SU-DHL-6 (cell line): Measurements from ENCODE around the gene FLT3LG.
"Not testable (repeated sequence)": the region's sequence is repeated elsewhere in the genome, so short reads cannot be mapped to it uniquely, and the experiment has no call there.

Experiments used
- H2AFZ ChIP-seq: fragments of 200-600 bp; sonication (generic); 2 replicates; pipeline ENCODE4 v1.6.1; 2014; ENCODE audit warnings: low read depth, mild to moderate bottlenecking, moderate library complexity, mixed read lengths, antibody characterized with exemption, low read length; ENCODE audit not compliant: severe bottlenecking
- H3F3A ChIP-seq: fragments of 200-600 bp; shearing (Covaris generic); 2 replicates; pipeline ENCODE4 v1.6.0; 2016; ENCODE audit warnings: antibody characterized with exemption, mild to moderate bottlenecking; ENCODE audit not compliant: insufficient read depth
- H3K27ac ChIP-seq: fragments of 200-600 bp; sonication (generic); 2 replicates; pipeline ENCODE4 v1.5.1; 2016; ENCODE audit warnings: low read depth, mild to moderate bottlenecking, low read length, moderate library complexity, mixed read lengths
- H3K27me3 ChIP-seq: fragments of 200-600 bp; sonication (generic), shearing (Covaris generic); 2 replicates; pipeline ENCODE4 v1.6.0; 2014; ENCODE audit warnings: mild to moderate bottlenecking, low read length
- H3K36me3 ChIP-seq: fragments of 200-600 bp; sonication (generic); 2 replicates; pipeline ENCODE4 v1.6.1; 2014; ENCODE audit warnings: mild to moderate bottlenecking, low read length, mixed read lengths
- H3K4me2 ChIP-seq: fragments of 300-600, 200-600 bp; shearing (Covaris generic), sonication (generic); 2 replicates; pipeline ENCODE4 v1.6.0; 2014; ENCODE audit warnings: low read length, low read depth, mild to moderate bottlenecking; ENCODE audit not compliant: poor library complexity, severe bottlenecking
- H3K4me3 ChIP-seq: fragments of 200-600 bp; sonication (generic); 2 replicates; pipeline ENCODE4 v1.5.1; 2014; ENCODE audit warnings: antibody characterized with exemption, low read length, mild to moderate bottlenecking, mixed read lengths; ENCODE audit not compliant: insufficient read depth, poor library complexity, severe bottlenecking
- H3K79me2 ChIP-seq: fragments of 200-600 bp; sonication (generic); 2 replicates; pipeline ENCODE4 v1.6.1; 2014; ENCODE audit warnings: mild to moderate bottlenecking, low read length, moderate library complexity; ENCODE audit not compliant: insufficient read depth
- H3K9ac ChIP-seq: fragments of 200-600 bp; sonication (generic); 2 replicates; pipeline ENCODE4 v1.7.0; 2014; ENCODE audit warnings: mild to moderate bottlenecking, low read length
- H3K9me2 ChIP-seq: fragments of 200-600 bp; sonication (generic); replicated peaks from 2 replicates; pipeline ENCODE4 v1.6.1; 2014; ENCODE audit warnings: low read length; ENCODE audit not compliant: insufficient read depth
- H3K9me3 ChIP-seq: fragments of 200-600 bp; sonication (generic); 2 replicates; pipeline ENCODE4 v1.6.1; 2014; ENCODE audit warnings: low read length, mixed read lengths; ENCODE audit not compliant: insufficient read depth
- H4K20me1 ChIP-seq: fragments of 200-600 bp; sonication (generic); 2 replicates; pipeline ENCODE4 v1.6.1; 2014; ENCODE audit warnings: low read depth, mild to moderate bottlenecking, antibody characterized with exemption, low read length, moderate library complexity, mixed read lengths
- CTCF ChIP-seq: fragments of 200-600 bp; sonication (generic); IDR thresholded peaks from one replicate; pipeline ENCODE4 v1.5.1; 2017; ENCODE audit warnings: antibody characterized with exemption, mild to moderate bottlenecking, low read length, moderate library complexity; ENCODE audit not compliant: insufficient read depth, poor library complexity, severe bottlenecking
- EZH2phosphoT487 ChIP-seq: fragments of 200-600 bp; sonication (generic), shearing (Covaris generic); conservative IDR thresholded peaks from 2 replicates; pipeline ENCODE4 v1.6.1; 2018; ENCODE audit warnings: mild to moderate bottlenecking, antibody characterized with exemption, low read length, moderate library complexity, mixed read lengths

FLT3LG gene

DNA sequence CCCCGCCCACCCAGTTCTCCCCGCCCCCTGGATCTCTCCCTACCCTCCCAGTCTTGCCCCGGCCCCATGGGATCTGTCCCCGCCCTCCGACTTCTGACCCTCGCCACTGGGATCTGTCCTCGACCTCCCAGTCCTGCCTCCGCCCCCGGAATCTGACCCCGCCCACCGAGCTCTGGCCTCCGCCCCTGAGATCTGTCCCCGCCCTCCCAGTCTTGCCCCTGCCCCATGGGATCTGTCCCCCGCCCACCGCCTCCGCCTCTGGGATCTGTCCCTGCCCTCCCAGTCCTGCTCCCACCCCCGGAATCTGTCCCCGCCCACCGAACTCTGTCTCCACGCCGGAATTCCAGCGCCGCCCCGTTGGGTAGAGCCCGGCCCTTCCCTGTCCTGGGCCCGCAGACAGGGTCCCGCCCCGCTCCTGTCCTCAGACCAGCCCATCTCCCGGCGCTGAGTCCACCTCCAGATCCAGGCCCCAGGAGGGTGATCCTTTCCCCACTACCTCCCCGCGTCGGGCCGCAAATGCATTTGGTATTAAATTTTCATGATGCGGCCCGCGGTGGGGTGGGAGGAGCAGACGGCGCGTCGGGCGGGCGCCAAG is 31.1 kb upstream of the FLT3LG start:
- H3K9ac ChIP-seq: peak overlapping the region; percentile 77

GRCh38 chr19:49443366-49444099 is 30.5 kb upstream of the FLT3LG start:
- H4K20me1 ChIP-seq: no peaks in the 10 kb centered on the region
- no peaks in the 10 kb centered on the region for H3K27me3 ChIP-seq
- H3K27ac ChIP-seq: peak overlapping the region; percentile 52
- no peaks in the 10 kb centered on the region for H3K36me3 ChIP-seq
- peak overlapping the region; percentile 77 for H3K9ac ChIP-seq
- H3K9me3 ChIP-seq: no peaks in the 10 kb centered on the region
- no peaks in the 10 kb centered on the region for H3K79me2 ChIP-seq
- TF ChIP-seq CTCF (peak; percentile 90), EZH2phosphoT487 (no peak)
- H3K4me3 ChIP-seq: peak overlapping the region; percentile 74
- H3F3A ChIP-seq: 0 out of 2 replicates have a peak, but pooled peaks cover 5% of the 10 kb centered on the region
- peak overlapping the region; percentile 81 for H3K4me2 ChIP-seq
- no peaks in the 10 kb centered on the region for H3K9me2 ChIP-seq
- H2AFZ ChIP-seq: peak overlapping the region; percentile 99

More for the DNA sequence above, 31.1 kb upstream of the FLT3LG start:
- Histone ChIP-seq H3K9me2 (no peaks in the 10 kb centered on the region), H3K4me3 (peak overlapping the region; percentile 74), H2AFZ (peak overlapping the region; percentile 99), H3F3A (0 out of 2 replicates have a peak, but pooled peaks cover 5% of the 10 kb centered on the region), H3K36me3 (no peaks in the 10 kb centered on the region), H3K79me2 (no peaks in the 10 kb centered on the region), H3K9me3 (no peaks in the 10 kb centered on the region), H3K27me3 (no peaks in the 10 kb centered on the region), H3K27ac (peak overlapping the region; percentile 52), H4K20me1 (no peaks in the 10 kb centered on the region), H3K4me2 (peak overlapping the region; percentile 81)
- TF ChIP-seq CTCF (no peak), EZH2phosphoT487 (no peak)

GRCh38 chr19:49444100-49444700 is 29.8 kb upstream of the FLT3LG start:
- not testable (repeated sequence) for H2AFZ ChIP-seq, H4K20me1 ChIP-seq, H3F3A ChIP-seq, H3K4me3 ChIP-seq, H3K79me2 ChIP-seq, H3K9me3 ChIP-seq, H3K27me3 ChIP-seq, H3K27ac ChIP-seq, H3K9me2 ChIP-seq, H3K9ac ChIP-seq, H3K36me3 ChIP-seq
- peak overlapping the region; percentile 33 for H3K4me2 ChIP-seq

- no peak overlapping the region for H3K27ac ChIP-seq
- H3K4me3 ChIP-seq: no peak overlapping the region
- no peak for TF ChIP-seq EZH2phosphoT487
- no peak for TF ChIP-seq CTCF
- H3K79me2 ChIP-seq: peaks cover 11% of the 10 kb centered on the region
- no peaks in the 10 kb centered on the region for H3K9me2 ChIP-seq
- H4K20me1 ChIP-seq: no peaks in the 10 kb centered on the region
- H3K4me2 ChIP-seq: no peak overlapping the region
- H2AFZ ChIP-seq: no peak overlapping the region
- no peaks in the 10 kb centered on the region for H3K27me3 ChIP-seq
- H3F3A ChIP-seq: 0 out of 2 replicates have a peak, but pooled peaks cover 5% of the 10 kb centered on the region
- no peak overlapping the region for H3K9ac ChIP-seq
- no peaks in the 10 kb centered on the region for H3K36me3 ChIP-seq
- no peaks in the 10 kb centered on the region for H3K9me3 ChIP-seq
Observed at GRCh38 chr19:49445997-49446396, 28.0 kb upstream of the FLT3LG start.
